Lower leg skin (tissue), 3 donors: Measurements from ENCODE around the gene PM20D2.

Source experiments
- CTCF ChIP-seq, 3 donors: fragments of 450-650 bp; IDR thresholded peaks; one replicate each; pipeline ENCODE4 v1.5.1; 2016; ENCODE audit warnings: antibody characterized with exemption in 3 of 3, mild to moderate bottlenecking in 3 of 3, moderate library complexity in 2 of 3
- POLR2A ChIP-seq, 2 donors: fragments of 450-650 bp; IDR thresholded peaks; one replicate each; pipeline ENCODE4 v1.6.1; 2016 to 2017; ENCODE audit warnings: antibody characterized with exemption in 2 of 2, mild to moderate bottlenecking in 1 of 2, moderate library complexity in 1 of 2

DNA sequence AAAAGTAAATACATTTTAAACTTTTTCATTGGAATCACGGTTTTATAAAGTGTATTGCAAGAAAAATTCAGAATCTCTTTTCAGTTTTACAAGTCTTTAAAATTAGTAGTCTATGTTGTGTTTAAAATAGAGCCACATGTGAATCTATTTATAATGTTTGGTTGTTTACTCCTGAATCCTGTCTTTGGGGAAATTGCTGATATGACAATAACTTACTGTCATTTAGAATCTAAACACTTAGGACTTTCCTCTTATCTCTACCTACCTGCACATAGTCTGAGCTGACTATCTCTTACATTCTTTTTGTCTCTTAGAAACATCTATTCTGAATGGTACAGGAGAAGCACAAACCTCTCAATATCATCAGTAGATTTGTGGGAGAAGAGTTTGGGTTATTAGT is 23.9 kb upstream of the PM20D2 start:
- no peak for TF ChIP-seq CTCF (IDR thresholded peaks at IDR 0.05)
- no peak for TF ChIP-seq POLR2A (IDR thresholded peaks at IDR 0.05)
